Endothelial cell of umbilical vein (primary cell): ENCODE results near the gene PRPF31. TPM values are rescaled to one million over a fixed set of nuclear protein-coding genes. Genes with fewer than 3 reads are reported as not detected.

ENCODE experiments used
- BruUV-seq: library from RNA; stranded (reverse); fragments of 400-500 nt; replicated peaks from 2 replicates; lab custom pipeline; 2021; lab: Mats Ljungman, UMichigan
- CTCF ChIA-PET: fragments of 300-600, 350-600 bp; sonication (Branson Sonifier 250); formaldehyde crosslinking; loops from one replicate; lab custom pipeline; 2021; ENCODE audit warnings: antibody characterized with exemption, inconsistent platforms; lab: Charles Lee
- POLR2A ChIA-PET: fragments of 300-600, 350-600 bp; sonication (Branson Sonifier 250); formaldehyde crosslinking; loops from one replicate; lab custom pipeline; 2021; ENCODE audit warnings: antibody characterized with exemption, inconsistent platforms; lab: Charles Lee
- DNase-seq: peaks from one replicate; pipeline ENCODE4 v3.0.0-alpha.2; 2011; ENCODE audit warnings: low read depth, low spot score
- FAIRE-seq: peaks from 2 replicates; lab custom pipeline; 2011; peaks lifted over from hg19 to GRCh38; lab: Jason Lieb, UNC
- H2AFZ ChIP-seq: 2 replicates; pipeline ENCODE4 v1.6.0; 2012; ENCODE audit warnings: low read depth, low read length, control low read depth, inconsistent platforms
- H3K27ac ChIP-seq: 2 replicates; pipeline ENCODE4 v1.5.1; 2011; ENCODE audit warnings: low read depth, mild to moderate bottlenecking, control low read depth, low read length, moderate library complexity; ENCODE audit not compliant: insufficient read depth
- H3K27me3 ChIP-seq, 2 experiments: 2 replicates each; pipeline versions ENCODE4 v1.6.0 to v1.6.1; 2011; ENCODE audit warnings: low read length in 2 of 2, mixed read lengths in 1 of 2; ENCODE audit not compliant: control insufficient read depth in 2 of 2, insufficient read depth in 2 of 2
- H3K36me3 ChIP-seq, 2 experiments: 2 replicates in 1 of 2; 3 replicates in 1 of 2; pipeline ENCODE4 v1.5.1; 2011; ENCODE audit warnings: low read length in 2 of 2, mild to moderate bottlenecking in 1 of 2, moderate library complexity in 1 of 2; ENCODE audit not compliant: control insufficient read depth in 2 of 2, insufficient read depth in 2 of 2; ENCODE audit errors: extremely low read depth in 1 of 2
- H3K4me1 ChIP-seq: 3 replicates; pipeline ENCODE4 v1.5.1; 2011; ENCODE audit warnings: mild to moderate bottlenecking, low read length; ENCODE audit not compliant: control insufficient read depth, insufficient read depth; ENCODE audit errors: extremely low read depth
- H3K4me2 ChIP-seq: 2 replicates; pipeline ENCODE4 v1.6.1; 2011; ENCODE audit warnings: low read length, control low read depth, mixed read lengths; ENCODE audit not compliant: insufficient read depth
- H3K4me3 ChIP-seq, 3 experiments: fragments of 200-600 bp in 1 of 3; sonication (generic), shearing (Covaris generic) in 1 of 3; replicated peaks in 1 of 3; 2 replicates each; pipeline ENCODE4 v1.5.1; 2011 to 2016; ENCODE audit warnings: control low read depth in 3 of 3, low read length in 3 of 3, mild to moderate bottlenecking in 2 of 3, inconsistent platforms in 1 of 3, low read depth in 1 of 3, moderate library complexity in 1 of 3; ENCODE audit not compliant: insufficient read depth in 1 of 3
- H3K79me2 ChIP-seq: 2 replicates; pipeline ENCODE4 v1.6.0; 2012; ENCODE audit warnings: low read length, inconsistent platforms; ENCODE audit not compliant: control insufficient read depth, insufficient read depth
- H3K9ac ChIP-seq: replicated peaks from 2 replicates; pipeline ENCODE3; 2011; ENCODE audit warnings: low read length, control low read depth; ENCODE audit not compliant: insufficient read depth; ENCODE audit errors: extremely low read depth
- H3K9me1 ChIP-seq: replicated peaks from 3 replicates; pipeline ENCODE4 v1.6.0; 2011; ENCODE audit warnings: mild to moderate bottlenecking, low read length; ENCODE audit not compliant: control insufficient read depth, insufficient read depth; ENCODE audit errors: extremely low read depth
- H3K9me3 ChIP-seq: replicated peaks from 2 replicates; pipeline ENCODE4 v1.5.1; 2012; ENCODE audit warnings: low read length, inconsistent platforms; ENCODE audit not compliant: control insufficient read depth, insufficient read depth
- H4K20me1 ChIP-seq: replicated peaks from 2 replicates; pipeline ENCODE3; 2011; ENCODE audit warnings: mild to moderate bottlenecking, low read length; ENCODE audit not compliant: control insufficient read depth, insufficient read depth; ENCODE audit errors: extremely low read depth
- FOS ChIP-seq: IDR thresholded peaks from 2 replicates; pipeline ENCODE4 v1.6.1; 2011; ENCODE audit warnings: mild to moderate bottlenecking, low read length, moderate library complexity, borderline replicate concordance; ENCODE audit not compliant: insufficient read depth
- dilution Hi-C: fragments of 300-500 bp; cut with MboI; formaldehyde crosslinking; loops from one replicate; pipeline ENCODE4 v1.15.0; 2019; ENCODE audit warnings: low sequenced_read_pairs; ENCODE audit not compliant: extremely low pct_ligation_motif_present
- intact Hi-C: fragments of 100-400 bp; cut with micrococcal nuclease; formaldehyde crosslinking; loops from one replicate; pipeline ENCODE4 v1.10.0; 2022
- polyA plus RNA-seq, 4 experiments: library from polyadenylated mRNA; depleted of rRNA in 3 of 4; stranded (reverse) in 3 of 4; unstranded in 1 of 4; fragments of >200 nt; gene quantifications; 2 replicates each; pipeline versions ENCODE4 v1.2.1 to v1.2.3, GENCODE V29; 2011 to 2012; ENCODE audit warnings: missing spikeins in 1 of 4
- total RNA-seq: library from RNA; stranded (reverse); gene quantifications from 2 replicates; pipeline ENCODE4 v1.2.3, GENCODE V29; 2021
- TF ChIP-seq, protein P1 (sequence below), 2 donors: IDR thresholded peaks; 1 replicate in 1 of 2; 2 replicates in 1 of 2; pipeline ENCODE4 v1.5.1; 2011; ENCODE audit warnings: low read length in 2 of 2, mild to moderate bottlenecking in 2 of 2, moderate library complexity in 2 of 2, control low read depth in 1 of 2, inconsistent platforms in 1 of 2, low read depth in 1 of 2; ENCODE audit not compliant: insufficient read depth in 1 of 2; ENCODE audit errors: extremely low read depth in 1 of 2
- TF ChIP-seq, protein P2 (sequence below): IDR thresholded peaks from 2 replicates; pipeline ENCODE4 v1.6.1; 2011; ENCODE audit not compliant: insufficient read depth, insufficient read length

The PRPF31 gene
- total and polyA plus RNA-seq, 2 donors (not counting 3 experiments of a cell fraction or from before 2014, with no cell fraction given), result 76.2 to 101 TPM

DNA sequence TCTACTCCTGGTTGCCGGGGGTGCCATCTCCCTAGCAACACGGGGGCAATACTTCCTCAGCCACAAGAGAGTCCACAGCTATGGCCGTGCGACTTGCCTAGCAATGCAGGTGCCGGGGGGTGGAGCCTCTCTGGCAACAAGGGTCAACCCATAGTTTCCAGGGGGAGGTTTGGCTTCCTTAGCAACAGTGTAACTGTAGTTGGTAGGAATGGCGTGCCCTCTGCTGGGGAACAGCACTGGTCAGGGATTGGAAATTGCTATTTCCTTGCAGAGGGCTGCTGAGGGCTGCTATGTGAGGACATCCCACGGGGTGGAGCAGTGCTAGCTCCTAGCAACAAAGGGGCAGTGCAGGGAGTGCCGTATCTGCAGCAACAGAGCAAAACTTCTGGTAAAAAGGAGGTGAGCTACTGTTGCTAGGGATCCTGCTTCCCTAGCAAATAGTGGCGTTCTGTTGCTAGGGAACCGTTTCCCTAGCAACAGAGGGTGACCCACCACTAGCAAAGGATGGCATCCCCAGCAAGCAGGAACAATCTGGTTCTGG, 64.4 kb downstream of the PRPF31 start:
- Histone ChIP-seq H3K27ac (no peak overlapping the region), H3K4me3 (no peak overlapping the region), H2AFZ (no peak overlapping the region), H3K9me1 (no peaks in the 10 kb centered on the region), H3K4me2 (no peak overlapping the region), H3K4me1 (no peaks in the 10 kb centered on the region), H3K79me2 (no peaks in the 10 kb centered on the region), H3K36me3 (peaks cover 7 to 38% of the 10 kb centered on the region in 2 experiments), H3K9ac (no peak overlapping the region), H3K9me3 (no peaks in the 10 kb centered on the region), H3K27me3 (no peaks in the 10 kb centered on the region), H4K20me1 (no peaks in the 10 kb centered on the region)
- DNase-seq (peak; percentile 54), FAIRE-seq (peak; percentile 59)
- dilution Hi-C loops (no loop called here), intact Hi-C loops (loop anchor here (1.0 kb wide), 1 partner anchor 9 kb away; the partner anchor contains the start of gene MBOAT7)
- TF ChIP-seq, protein P1, sequence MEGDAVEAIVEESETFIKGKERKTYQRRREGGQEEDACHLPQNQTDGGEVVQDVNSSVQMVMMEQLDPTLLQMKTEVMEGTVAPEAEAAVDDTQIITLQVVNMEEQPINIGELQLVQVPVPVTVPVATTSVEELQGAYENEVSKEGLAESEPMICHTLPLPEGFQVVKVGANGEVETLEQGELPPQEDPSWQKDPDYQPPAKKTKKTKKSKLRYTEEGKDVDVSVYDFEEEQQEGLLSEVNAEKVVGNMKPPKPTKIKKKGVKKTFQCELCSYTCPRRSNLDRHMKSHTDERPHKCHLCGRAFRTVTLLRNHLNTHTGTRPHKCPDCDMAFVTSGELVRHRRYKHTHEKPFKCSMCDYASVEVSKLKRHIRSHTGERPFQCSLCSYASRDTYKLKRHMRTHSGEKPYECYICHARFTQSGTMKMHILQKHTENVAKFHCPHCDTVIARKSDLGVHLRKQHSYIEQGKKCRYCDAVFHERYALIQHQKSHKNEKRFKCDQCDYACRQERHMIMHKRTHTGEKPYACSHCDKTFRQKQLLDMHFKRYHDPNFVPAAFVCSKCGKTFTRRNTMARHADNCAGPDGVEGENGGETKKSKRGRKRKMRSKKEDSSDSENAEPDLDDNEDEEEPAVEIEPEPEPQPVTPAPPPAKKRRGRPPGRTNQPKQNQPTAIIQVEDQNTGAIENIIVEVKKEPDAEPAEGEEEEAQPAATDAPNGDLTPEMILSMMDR (IDR thresholded peaks at IDR 0.05; ENCODE audit: extremely low read depth in 1 of 2, insufficient read depth in 1 of 2, low read depth in 1 of 2, low read length in 2 of 2), result peak; percentile 43 to 46
- no peak for TF ChIP-seq FOS
- ChIA-PET CTCF (interaction anchor here (1.0 to 1.8 kb wide), 5 partner anchors 9 to 86 kb away, joined by 3 to 6 read pairs (median 3); partner anchors contain the start of genes MBOAT7 and TSEN34), POLR2A (no interaction called here)
- no TSS peak for BruUV-seq

DNA sequence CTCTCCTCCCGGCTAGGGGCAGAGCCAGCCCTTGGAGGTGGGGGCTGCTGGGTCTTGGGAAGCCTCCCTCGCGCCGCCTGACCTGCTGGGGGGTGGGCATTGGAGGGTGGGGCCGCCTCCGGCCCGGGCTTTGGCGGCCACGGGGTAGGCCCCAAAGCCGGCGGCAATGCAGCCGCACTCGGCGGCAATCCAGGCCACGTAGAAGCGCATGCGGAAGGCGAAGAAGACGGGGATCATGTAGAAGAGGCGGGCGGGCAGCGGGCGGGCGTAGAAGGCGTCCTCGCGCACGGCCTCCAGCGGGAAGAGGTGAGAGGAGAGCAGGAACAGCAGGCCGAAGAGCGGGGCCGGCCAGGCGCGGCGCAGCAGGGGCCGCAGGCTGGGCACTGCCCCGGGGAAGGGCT, 65.1 kb downstream of the PRPF31 start:
- H3K9me3 ChIP-seq, result no peaks in the 10 kb centered on the region
- no peak overlapping the region for H2AFZ ChIP-seq
- DNase-seq (no peak), FAIRE-seq (no peak)
- dilution Hi-C loops (no loop called here), intact Hi-C loops (loop anchor here (1.0 kb wide), 1 partner anchor 9 kb away; the partner anchor contains the start of gene MBOAT7)
- H3K4me1 ChIP-seq, result no peaks in the 10 kb centered on the region
- BruUV-seq, result no TSS peak
- peaks cover 4% of the 10 kb centered on the region for H3K79me2 ChIP-seq
- no peak overlapping the region for H3K9ac ChIP-seq
- TF ChIP-seq, protein P2, sequence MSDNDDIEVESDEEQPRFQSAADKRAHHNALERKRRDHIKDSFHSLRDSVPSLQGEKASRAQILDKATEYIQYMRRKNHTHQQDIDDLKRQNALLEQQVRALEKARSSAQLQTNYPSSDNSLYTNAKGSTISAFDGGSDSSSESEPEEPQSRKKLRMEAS, result no peak
- POLR2A ChIA-PET, result no interaction called here
- H3K9me1 ChIP-seq, result no peaks in the 10 kb centered on the region
- H3K27me3 ChIP-seq, result no peaks in the 10 kb centered on the region
- H3K36me3 ChIP-seq, result peaks cover 9 to 41% of the 10 kb centered on the region in 2 experiments
- H3K4me3 ChIP-seq, result no peak overlapping the region
- H3K27ac ChIP-seq, result no peak overlapping the region
- CTCF ChIA-PET, result interaction anchor here (1.0 to 2.2 kb wide), 5 partner anchors 10 to 86 kb away, joined by 3 to 6 read pairs (median 3); partner anchors contain the start of gene TSEN34
- no peak overlapping the region for H3K4me2 ChIP-seq
- H4K20me1 ChIP-seq, result no peaks in the 10 kb centered on the region

Other genes starting within 250 kb of the PRPF31 start
- 128 and 133 TPM in 2 replicates for gene MYADM, start 247.9 kb upstream of the PRPF31 start, total RNA-seq
- 100 and 122 TPM in 2 replicates for gene MYADM, start 247.9 kb upstream of the PRPF31 start, polyA plus RNA-seq
- not detected in 2 replicates for gene PRKCG, start 233.6 kb upstream of the PRPF31 start, total RNA-seq
- 0.07 and 0.08 TPM in 2 replicates for gene PRKCG, start 233.6 kb upstream of the PRPF31 start, polyA plus RNA-seq
- gene CACNG7, start 206.5 kb upstream of the PRPF31 start, total RNA-seq, result 0.78 and 1.3 TPM in 2 replicates
- gene CACNG7, start 206.5 kb upstream of the PRPF31 start, polyA plus RNA-seq, result 0.92 and 1.1 TPM in 2 replicates
- gene CACNG8, start 152.8 kb upstream of the PRPF31 start, total RNA-seq, result 1.7 and 3.0 TPM in 2 replicates
- 0.11 and 0.18 TPM in 2 replicates for gene CACNG8, start 152.8 kb upstream of the PRPF31 start, polyA plus RNA-seq
- gene CACNG6, start 124.1 kb upstream of the PRPF31 start, total RNA-seq, result 4.0 and 5.4 TPM in 2 replicates
- gene CACNG6, start 124.1 kb upstream of the PRPF31 start, polyA plus RNA-seq, result 3.9 and 5.0 TPM in 2 replicates
- gene VSTM1, start 51.9 kb upstream of the PRPF31 start, total RNA-seq, result not detected in 2 replicates
- gene VSTM1, start 51.9 kb upstream of the PRPF31 start, polyA plus RNA-seq, result not detected in 2 replicates
- gene TARM1, start 34.4 kb upstream of the PRPF31 start, total RNA-seq, result not detected in 2 replicates
- gene TARM1, start 34.4 kb upstream of the PRPF31 start, polyA plus RNA-seq, result not detected in 2 replicates
- gene OSCAR, start 15.0 kb upstream of the PRPF31 start, total RNA-seq, result not detected in 2 replicates
- 0.08 and 0.10 TPM in 2 replicates for gene OSCAR, start 15.0 kb upstream of the PRPF31 start, polyA plus RNA-seq
- gene NDUFA3, start 12.9 kb upstream of the PRPF31 start, total RNA-seq, result 119 and 132 TPM in 2 replicates
- 95.5 and 107 TPM in 2 replicates for gene NDUFA3, start 12.9 kb upstream of the PRPF31 start, polyA plus RNA-seq
- gene TFPT, start 97 bp upstream of the PRPF31 start, total RNA-seq, result 32.1 and 36.2 TPM in 2 replicates
- gene TFPT, start 97 bp upstream of the PRPF31 start, polyA plus RNA-seq, result 28.3 and 29.3 TPM in 2 replicates
- 62.4 and 74.7 TPM in 2 replicates for gene CNOT3, start 22.0 kb downstream of the PRPF31 start, total RNA-seq
- 16.4 and 20.4 TPM in 2 replicates for gene CNOT3, start 22.0 kb downstream of the PRPF31 start, polyA plus RNA-seq
- gene LENG1, start 44.0 kb downstream of the PRPF31 start, total RNA-seq, result 5.0 and 6.9 TPM in 2 replicates
- gene LENG1, start 44.0 kb downstream of the PRPF31 start, polyA plus RNA-seq, result 2.1 and 3.0 TPM in 2 replicates
- 0.71 and 0.74 TPM in 2 replicates for gene TMC4, start 57.4 kb downstream of the PRPF31 start, total RNA-seq
- gene TMC4, start 57.4 kb downstream of the PRPF31 start, polyA plus RNA-seq, result 1.7 and 2.4 TPM in 2 replicates
- 175 and 218 TPM in 2 replicates for gene MBOAT7, start 73.8 kb downstream of the PRPF31 start, total RNA-seq
- gene MBOAT7, start 73.8 kb downstream of the PRPF31 start, polyA plus RNA-seq, result 204 and 256 TPM in 2 replicates
- 37.4 and 40.7 TPM in 2 replicates for gene TSEN34, start 75.6 kb downstream of the PRPF31 start, total RNA-seq
- 81.9 and 107 TPM in 2 replicates for gene TSEN34, start 75.6 kb downstream of the PRPF31 start, polyA plus RNA-seq
- 1,192 and 1,260 TPM in 2 replicates for gene RPS9, start 85.1 kb downstream of the PRPF31 start, total RNA-seq
- 3,343 and 4,230 TPM in 2 replicates for gene RPS9, start 85.1 kb downstream of the PRPF31 start, polyA plus RNA-seq
- gene LILRB3, start 107.3 kb downstream of the PRPF31 start, total RNA-seq, result not detected in 2 replicates
- not detected in 2 replicates for gene LILRB3, start 107.3 kb downstream of the PRPF31 start, polyA plus RNA-seq
- gene LILRA6, start 127.0 kb downstream of the PRPF31 start, total RNA-seq, result not detected in 2 replicates
- 0.05 TPM in 1 of 2 replicates, not detected in the other for gene LILRA6, start 127.0 kb downstream of the PRPF31 start, polyA plus RNA-seq
- gene LILRB5, start 141.5 kb downstream of the PRPF31 start, total RNA-seq, result not detected in 2 replicates
- gene LILRB5, start 141.5 kb downstream of the PRPF31 start, polyA plus RNA-seq, result not detected in 2 replicates
- not detected in 2 replicates for gene LILRB2, start 165.4 kb downstream of the PRPF31 start, total RNA-seq
- not detected in 2 replicates for gene LILRB2, start 165.4 kb downstream of the PRPF31 start, polyA plus RNA-seq
- gene LILRA5, start 197.4 kb downstream of the PRPF31 start, total RNA-seq, result not detected in 2 replicates
- not detected in 2 replicates for gene LILRA5, start 197.4 kb downstream of the PRPF31 start, polyA plus RNA-seq
- not detected in 2 replicates for gene LILRA4, start 223.4 kb downstream of the PRPF31 start, total RNA-seq
- gene LILRA4, start 223.4 kb downstream of the PRPF31 start, polyA plus RNA-seq, result not detected in 2 replicates
- gene LAIR1, start 249.2 kb downstream of the PRPF31 start, total RNA-seq, result not detected in 2 replicates
- gene LAIR1, start 249.2 kb downstream of the PRPF31 start, polyA plus RNA-seq, result not detected in 2 replicates